Caco-2 (cell line): Measurements from ENCODE around the gene CRACR2B. TPM values are rescaled to one million over a fixed set of nuclear protein-coding genes. Genes with fewer than 3 reads are reported as not detected.

Experiments
- BruUV-seq: library from RNA; stranded (reverse); fragments of 400-500 nt; replicated peaks from 2 replicates; lab custom pipeline; 2021; lab: Mats Ljungman, UMichigan
- CTCF ChIA-PET: fragments of 300-600 bp; sonication (Branson Sonifier 250); formaldehyde crosslinking; loops from one replicate; lab custom pipeline; 2022; ENCODE audit warnings: antibody characterized with exemption; lab: Charles Lee
- POLR2A ChIA-PET: fragments of 300-600 bp; sonication (Branson Sonifier 250); formaldehyde crosslinking; loops from one replicate; lab custom pipeline; 2022; ENCODE audit warnings: antibody characterized with exemption; lab: Charles Lee
- DNase-seq, 2 experiments: peaks; one replicate each; pipeline versions ENCODE4 v3.0.0 to v3.0.0-alpha.2; 2020 to 2022
- H3K27me3 ChIP-seq: replicated peaks from 2 replicates; pipeline ENCODE4 v1.6.0; 2011; ENCODE audit warnings: low read length; ENCODE audit not compliant: control insufficient read depth, insufficient read depth
- H3K36me3 ChIP-seq: 2 replicates; pipeline ENCODE4 v1.5.1; 2011; ENCODE audit warnings: low read length; ENCODE audit not compliant: control insufficient read depth, insufficient read depth
- H3K4me1 ChIP-seq: fragments of 250-450 bp; sonication (Bioruptor Pico); 2 replicates; pipeline ENCODE4 v1.5.1; 2020; ENCODE audit warnings: mild to moderate bottlenecking
- H3K4me3 ChIP-seq: 2 replicates; pipeline ENCODE4 v1.5.1; 2011; ENCODE audit warnings: low read depth, mild to moderate bottlenecking, control low read depth, low read length
- H3K9me3 ChIP-seq: fragments of 250-450 bp; sonication (Bioruptor Pico); 2 replicates; pipeline ENCODE4 v1.5.1; 2020; ENCODE audit warnings: mild to moderate bottlenecking, moderate library complexity
- H3K27ac Mint-ChIP-seq: one replicate; pipeline ENCODE4 v1.8.0; 2022; ENCODE audit warnings: mixed read lengths; ENCODE audit not compliant: unreplicated experiment
- H3K27me3 Mint-ChIP-seq: one replicate; pipeline ENCODE4 v1.8.0; 2022; ENCODE audit warnings: mixed read lengths; ENCODE audit not compliant: insufficient read depth, unreplicated experiment
- H3K36me3 Mint-ChIP-seq: one replicate; pipeline ENCODE4 v1.8.0; 2022; ENCODE audit warnings: mild to moderate bottlenecking, mixed read lengths; ENCODE audit not compliant: insufficient read depth, unreplicated experiment
- H3K4me1 Mint-ChIP-seq: one replicate; pipeline ENCODE4 v1.8.0; 2022; ENCODE audit warnings: low read depth, mixed read lengths; ENCODE audit not compliant: unreplicated experiment
- H3K4me3 Mint-ChIP-seq: one replicate; pipeline ENCODE4 v1.8.0; 2022; ENCODE audit warnings: mild to moderate bottlenecking, moderate library complexity, mixed read lengths; ENCODE audit not compliant: unreplicated experiment
- H3K9me3 Mint-ChIP-seq: one replicate; pipeline ENCODE4 v1.8.0; 2022; ENCODE audit warnings: mixed read lengths; ENCODE audit not compliant: unreplicated experiment
- intact Hi-C: fragments of 100-400 bp; cut with micrococcal nuclease; formaldehyde crosslinking; loops from one replicate; pipeline ENCODE4 v1.10.0; 2022; ENCODE audit not compliant: unreplicated experiment
- total RNA-seq: library from RNA; stranded (reverse); gene quantifications from 2 replicates; pipeline ENCODE4 v1.2.3, GENCODE V29; 2022
- TF ChIP-seq, protein P1 (sequence below), 2 experiments: fragments of 200-600 bp in 1 of 2; IDR thresholded peaks; 1 replicate in 1 of 2; 2 replicates in 1 of 2; pipeline versions ENCODE4 v1.5.1 to v1.8.0; 2011 to 2022; ENCODE audit warnings: antibody characterized with exemption in 1 of 2, control low read depth in 1 of 2, inconsistent platforms in 1 of 2, low read depth in 1 of 2, low read length in 1 of 2, mild to moderate bottlenecking in 1 of 2, moderate library complexity in 1 of 2; ENCODE audit not compliant: insufficient read depth in 1 of 2, severe bottlenecking in 1 of 2, unreplicated experiment in 1 of 2

The CRACR2B gene
- total RNA-seq, 1 experiment from 2014 or later, result 15.4 TPM

- H3K9me3 ChIP-seq, result no peaks in the 10 kb centered on the region
- CTCF ChIA-PET, result no interaction called here
- no peak for DNase-seq
These were observed 52.7 kb downstream of the CRACR2B start for GRCh38 chr11:880447-880846.

More at GRCh38 chr11:880447-880846, 52.7 kb downstream of the CRACR2B start:
- Histone ChIP-seq H3K4me1 (no peaks in the 10 kb centered on the region), H3K36me3 (peaks cover 3% of the 10 kb centered on the region), H3K27me3 (no peaks in the 10 kb centered on the region), H3K4me3 (no peak overlapping the region)
- TF ChIP-seq, protein P1, sequence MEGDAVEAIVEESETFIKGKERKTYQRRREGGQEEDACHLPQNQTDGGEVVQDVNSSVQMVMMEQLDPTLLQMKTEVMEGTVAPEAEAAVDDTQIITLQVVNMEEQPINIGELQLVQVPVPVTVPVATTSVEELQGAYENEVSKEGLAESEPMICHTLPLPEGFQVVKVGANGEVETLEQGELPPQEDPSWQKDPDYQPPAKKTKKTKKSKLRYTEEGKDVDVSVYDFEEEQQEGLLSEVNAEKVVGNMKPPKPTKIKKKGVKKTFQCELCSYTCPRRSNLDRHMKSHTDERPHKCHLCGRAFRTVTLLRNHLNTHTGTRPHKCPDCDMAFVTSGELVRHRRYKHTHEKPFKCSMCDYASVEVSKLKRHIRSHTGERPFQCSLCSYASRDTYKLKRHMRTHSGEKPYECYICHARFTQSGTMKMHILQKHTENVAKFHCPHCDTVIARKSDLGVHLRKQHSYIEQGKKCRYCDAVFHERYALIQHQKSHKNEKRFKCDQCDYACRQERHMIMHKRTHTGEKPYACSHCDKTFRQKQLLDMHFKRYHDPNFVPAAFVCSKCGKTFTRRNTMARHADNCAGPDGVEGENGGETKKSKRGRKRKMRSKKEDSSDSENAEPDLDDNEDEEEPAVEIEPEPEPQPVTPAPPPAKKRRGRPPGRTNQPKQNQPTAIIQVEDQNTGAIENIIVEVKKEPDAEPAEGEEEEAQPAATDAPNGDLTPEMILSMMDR (IDR thresholded peaks at IDR 0.05; ENCODE audit: insufficient read depth in 1 of 2, low read depth in 1 of 2, low read length in 1 of 2, severe bottlenecking in 1 of 2, unreplicated experiment in 1 of 2), result no peak
- Mint-ChIP-seq H3K27me3 (no peaks in the 10 kb centered on the region), H3K27ac (no peak overlapping the region), H3K4me1 (no peaks in the 10 kb centered on the region), H3K9me3 (no peaks in the 10 kb centered on the region), H3K4me3 (no peak overlapping the region), H3K36me3 (peaks cover 45% of the 10 kb centered on the region)
- BruUV-seq, result no TSS peak
- POLR2A ChIA-PET, result no interaction called here
- intact Hi-C loops, result no loop called here

Other genes with a start within 250 kb of the CRACR2B start
- 27.2 and 31.2 TPM in 2 replicates for gene IRF7, start 212.0 kb upstream of the CRACR2B start, total RNA-seq
- gene CDHR5, start 203.0 kb upstream of the CRACR2B start, total RNA-seq, result 30.2 and 42.0 TPM in 2 replicates
- gene SCT, start 200.7 kb upstream of the CRACR2B start, total RNA-seq, result not detected in 2 replicates
- 1.0 and 1.1 TPM in 2 replicates for gene DRD4, start 190.7 kb upstream of the CRACR2B start, total RNA-seq
- 50.6 and 56.6 TPM in 2 replicates for gene DEAF1, start 132.7 kb upstream of the CRACR2B start, total RNA-seq
- 70.3 and 74.7 TPM in 2 replicates for gene TMEM80, start 132.1 kb upstream of the CRACR2B start, total RNA-seq
- gene EPS8L2, start 121.7 kb upstream of the CRACR2B start, total RNA-seq, result 203 and 224 TPM in 2 replicates
- 293 and 300 TPM in 2 replicates for gene TALDO1, start 80.5 kb upstream of the CRACR2B start, total RNA-seq
- 85.0 and 91.5 TPM in 2 replicates for gene GATD1, start 50.4 kb upstream of the CRACR2B start, total RNA-seq
- gene CEND1, start 37.8 kb upstream of the CRACR2B start, total RNA-seq, result not detected in 2 replicates
- gene SLC25A22, start 29.6 kb upstream of the CRACR2B start, total RNA-seq, result 31.8 and 37.6 TPM in 2 replicates
- gene PIDD1, start 22.7 kb upstream of the CRACR2B start, total RNA-seq, result 21.3 and 25.3 TPM in 2 replicates
- gene RPLP2, start 18.0 kb upstream of the CRACR2B start, total RNA-seq, result 2,622 and 2,843 TPM in 2 replicates
- 84.7 and 93.6 TPM in 2 replicates for gene PNPLA2, start 9.0 kb upstream of the CRACR2B start, total RNA-seq
- gene CD151, start 5.0 kb downstream of the CRACR2B start, total RNA-seq, result 268 and 302 TPM in 2 replicates
- 139 and 141 TPM in 2 replicates for gene POLR2L, start 14.6 kb downstream of the CRACR2B start, total RNA-seq
- 84.5 and 95.9 TPM in 2 replicates for gene TSPAN4, start 14.9 kb downstream of the CRACR2B start, total RNA-seq
- gene CHID1, start 82.9 kb downstream of the CRACR2B start, total RNA-seq, result 166 and 180 TPM in 2 replicates
- gene AP2A2, start 98.0 kb downstream of the CRACR2B start, total RNA-seq, result 122 and 130 TPM in 2 replicates
- not detected in 2 replicates for gene MUC6, start 208.8 kb downstream of the CRACR2B start, total RNA-seq
- gene MUC2, start 247.0 kb downstream of the CRACR2B start, total RNA-seq, result 0.05 and 0.35 TPM in 2 replicates